Measurements from ENCODE around the gene DOK4. TPM values are rescaled to one million over a fixed set of nuclear protein-coding genes. Genes with fewer than 3 reads are reported as not detected.

The DOK4 gene
- total and polyA plus RNA-seq, 2 donors (not counting 3 experiments of a cell fraction or from before 2014, with no cell fraction given): 22.3 to 23.4 TPM

DNA sequence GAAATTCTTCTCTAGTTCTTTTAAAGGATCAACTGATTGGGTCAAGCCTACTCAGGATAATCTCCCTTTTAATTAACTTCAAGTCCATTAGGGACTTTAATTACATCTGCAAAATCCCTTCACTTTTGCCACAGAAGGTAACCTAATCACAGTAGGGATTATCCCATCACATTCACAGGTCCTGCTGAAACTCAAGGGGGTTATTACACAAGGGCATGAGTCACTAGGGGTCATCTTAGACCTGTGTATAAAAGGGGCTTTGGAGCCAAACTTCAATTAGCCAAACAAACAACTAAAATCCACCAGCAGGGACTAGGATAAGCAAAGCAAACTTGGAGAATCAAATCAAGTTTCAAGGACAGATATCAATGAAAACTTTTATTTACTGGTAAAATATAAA is 58.5 kb downstream of the DOK4 start:
- H3K4me1 ChIP-seq (ENCODE audit: control insufficient read depth, extremely low read depth, insufficient read depth, low read length): no peaks in the 10 kb centered on the region
- no peak overlapping the region for H3K9ac ChIP-seq (replicated peaks; ENCODE audit: extremely low read depth, insufficient read depth, low read length)

More for the DNA sequence above, 58.5 kb downstream of the DOK4 start:
- Histone ChIP-seq H3K36me3 (ENCODE audit: control insufficient read depth in 2 of 2, extremely low read depth in 1 of 2, insufficient read depth in 2 of 2, low read length in 2 of 2) (peaks cover 6 to 29% of the 10 kb centered on the region in 2 experiments), H3K9me1 (replicated peaks; ENCODE audit: control insufficient read depth, extremely low read depth, insufficient read depth, low read length) (no peaks in the 10 kb centered on the region), H3K27me3 (ENCODE audit: control insufficient read depth in 2 of 2, insufficient read depth in 2 of 2, low read length in 2 of 2) (no peaks in the 10 kb centered on the region), H3K4me2 (ENCODE audit: insufficient read depth, low read length) (no peak overlapping the region), H3K4me3 (replicated peaks in 1 of 3; ENCODE audit: insufficient read depth in 1 of 3, low read depth in 1 of 3, low read length in 3 of 3) (no peak overlapping the region), H2AFZ (ENCODE audit: low read depth, low read length) (no peak overlapping the region), H3K79me2 (ENCODE audit: control insufficient read depth, insufficient read depth, low read length) (no peaks in the 10 kb centered on the region), H4K20me1 (replicated peaks; ENCODE audit: control insufficient read depth, extremely low read depth, insufficient read depth, low read length) (no peaks in the 10 kb centered on the region), H3K9me3 (replicated peaks; ENCODE audit: control insufficient read depth, insufficient read depth, low read length) (no peaks in the 10 kb centered on the region), H3K27ac (ENCODE audit: insufficient read depth, low read depth, low read length) (no peak overlapping the region)
- BruUV-seq (replicated peaks): no TSS peak
- no peak for DNase-seq (ENCODE audit: low read depth, low spot score)
- dilution Hi-C loops (cut with MboI; ENCODE audit: extremely low pct_ligation_motif_present, low sequenced_read_pairs): no loop called here
- intact Hi-C loops (cut with micrococcal nuclease): no loop called here
- TF ChIP-seq FOS (IDR thresholded peaks at IDR 0.05; ENCODE audit: borderline replicate concordance, insufficient read depth, low read length) (no peak), POLR2A (IDR thresholded peaks at IDR 0.05; ENCODE audit: low read depth, low read length) (no peak), GATA2 (IDR thresholded peaks at IDR 0.05; ENCODE audit: insufficient read depth, insufficient read length, low read depth, low read length) (no peak), POLR2AphosphoS5 (IDR thresholded peaks at IDR 0.05; ENCODE audit: insufficient read depth, low read depth, low read length) (no peak), MYC (IDR thresholded peaks at IDR 0.05; ENCODE audit: low read depth, low read length) (no peak), EZH2 (IDR thresholded peaks at IDR 0.05; ENCODE audit: borderline replicate concordance, low read depth, low read length, severe bottlenecking) (no peak), JUN (IDR thresholded peaks at IDR 0.05; ENCODE audit: borderline replicate concordance, insufficient read depth, insufficient read length, low read depth) (no peak)
- TF ChIP-seq, protein P1, sequence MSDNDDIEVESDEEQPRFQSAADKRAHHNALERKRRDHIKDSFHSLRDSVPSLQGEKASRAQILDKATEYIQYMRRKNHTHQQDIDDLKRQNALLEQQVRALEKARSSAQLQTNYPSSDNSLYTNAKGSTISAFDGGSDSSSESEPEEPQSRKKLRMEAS (IDR thresholded peaks at IDR 0.05; ENCODE audit: insufficient read depth, insufficient read length): no peak
- TF ChIP-seq, protein P2, sequence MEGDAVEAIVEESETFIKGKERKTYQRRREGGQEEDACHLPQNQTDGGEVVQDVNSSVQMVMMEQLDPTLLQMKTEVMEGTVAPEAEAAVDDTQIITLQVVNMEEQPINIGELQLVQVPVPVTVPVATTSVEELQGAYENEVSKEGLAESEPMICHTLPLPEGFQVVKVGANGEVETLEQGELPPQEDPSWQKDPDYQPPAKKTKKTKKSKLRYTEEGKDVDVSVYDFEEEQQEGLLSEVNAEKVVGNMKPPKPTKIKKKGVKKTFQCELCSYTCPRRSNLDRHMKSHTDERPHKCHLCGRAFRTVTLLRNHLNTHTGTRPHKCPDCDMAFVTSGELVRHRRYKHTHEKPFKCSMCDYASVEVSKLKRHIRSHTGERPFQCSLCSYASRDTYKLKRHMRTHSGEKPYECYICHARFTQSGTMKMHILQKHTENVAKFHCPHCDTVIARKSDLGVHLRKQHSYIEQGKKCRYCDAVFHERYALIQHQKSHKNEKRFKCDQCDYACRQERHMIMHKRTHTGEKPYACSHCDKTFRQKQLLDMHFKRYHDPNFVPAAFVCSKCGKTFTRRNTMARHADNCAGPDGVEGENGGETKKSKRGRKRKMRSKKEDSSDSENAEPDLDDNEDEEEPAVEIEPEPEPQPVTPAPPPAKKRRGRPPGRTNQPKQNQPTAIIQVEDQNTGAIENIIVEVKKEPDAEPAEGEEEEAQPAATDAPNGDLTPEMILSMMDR (IDR thresholded peaks at IDR 0.05; ENCODE audit: extremely low read depth in 1 of 2, insufficient read depth in 1 of 2, low read depth in 1 of 2, low read length in 2 of 2): no peak
- ChIA-PET CTCF (no interaction called here), POLR2A (no interaction called here)
- no peak for FAIRE-seq

All from endothelial cell of umbilical vein (primary cell).